Astrocyte (in vitro differentiated cells and primary cell): ENCODE data around the gene OSBPL6. TPM values are rescaled to one million over a fixed set of nuclear protein-coding genes. Genes with fewer than 3 reads are reported as not detected.

Experiments used
- DNase-seq: peaks from one replicate; pipeline ENCODE4 v3.0.0-alpha.2; 2010; ENCODE audit warnings: low read depth
- FAIRE-seq: peaks from 2 replicates; lab custom pipeline; 2011; peaks lifted over from hg19 to GRCh38; lab: Jason Lieb, UNC
- H2AFZ ChIP-seq: 2 replicates; pipeline ENCODE4 v1.6.0; 2012; ENCODE audit warnings: low read depth, low read length, inconsistent platforms
- H3K27ac ChIP-seq: 2 replicates; pipeline ENCODE4 v1.5.1; 2011; ENCODE audit warnings: low read depth, low read length, inconsistent platforms
- H3K27me3 ChIP-seq: 2 replicates; pipeline ENCODE4 v1.6.0; 2011; ENCODE audit warnings: low read length, inconsistent platforms; ENCODE audit not compliant: insufficient read depth
- H3K36me3 ChIP-seq: 2 replicates; pipeline ENCODE4 v1.5.1; 2011; ENCODE audit warnings: low read length, inconsistent platforms; ENCODE audit not compliant: insufficient read depth
- H3K4me1 ChIP-seq: 2 replicates; pipeline ENCODE4 v1.5.1; 2011; ENCODE audit warnings: low read length, inconsistent platforms; ENCODE audit not compliant: insufficient read depth
- H3K4me2 ChIP-seq: 2 replicates; pipeline ENCODE4 v1.6.0; 2012; ENCODE audit warnings: low read length, inconsistent platforms
- H3K4me3 ChIP-seq: 2 replicates; pipeline ENCODE4 v1.5.1; 2011; ENCODE audit warnings: low read depth, mild to moderate bottlenecking, low read length, inconsistent platforms; ENCODE audit not compliant: insufficient read depth
- H3K79me2 ChIP-seq: 2 replicates; pipeline ENCODE4 v1.6.0; 2012; ENCODE audit warnings: mild to moderate bottlenecking, low read length, inconsistent platforms; ENCODE audit not compliant: insufficient read depth
- H3K9ac ChIP-seq: 2 replicates; pipeline ENCODE4 v1.6.0; 2012; ENCODE audit warnings: mild to moderate bottlenecking, low read length, inconsistent platforms
- H3K9me3 ChIP-seq: 2 replicates; pipeline ENCODE4 v1.5.1; 2012; ENCODE audit warnings: low read depth, mild to moderate bottlenecking, low read length, inconsistent platforms; ENCODE audit not compliant: insufficient read depth
- H4K20me1 ChIP-seq: 2 replicates; pipeline ENCODE4 v1.6.0; 2012; ENCODE audit warnings: low read length, inconsistent platforms; ENCODE audit not compliant: insufficient read depth
- H3K27ac Mint-ChIP-seq: one replicate; pipeline ENCODE4 v1.8.0; 2021; ENCODE audit warnings: mild to moderate bottlenecking, mixed read lengths; ENCODE audit not compliant: unreplicated experiment
- H3K27me3 Mint-ChIP-seq: one replicate; pipeline ENCODE4 v1.8.0; 2021; ENCODE audit warnings: low read depth, mixed read lengths; ENCODE audit not compliant: unreplicated experiment
- H3K36me3 Mint-ChIP-seq: one replicate; pipeline ENCODE4 v1.8.0; 2021; ENCODE audit warnings: low read depth, mixed read lengths; ENCODE audit not compliant: unreplicated experiment
- H3K4me1 Mint-ChIP-seq: one replicate; pipeline ENCODE4 v1.8.0; 2021; ENCODE audit warnings: low read depth, mixed read lengths; ENCODE audit not compliant: unreplicated experiment
- H3K4me3 Mint-ChIP-seq: one replicate; pipeline ENCODE4 v1.8.0; 2021; ENCODE audit warnings: mild to moderate bottlenecking, moderate library complexity, mixed read lengths; ENCODE audit not compliant: unreplicated experiment
- H3K9me3 Mint-ChIP-seq: one replicate; pipeline ENCODE4 v1.8.0; 2021; ENCODE audit warnings: mild to moderate bottlenecking, mixed read lengths; ENCODE audit not compliant: unreplicated experiment
- EZH2 ChIP-seq: IDR thresholded peaks from 2 replicates; pipeline ENCODE4 v1.6.1; 2012; ENCODE audit warnings: mild to moderate bottlenecking, low read length, inconsistent platforms; ENCODE audit not compliant: insufficient read depth
- total RNA-seq: library from RNA; stranded (reverse); gene quantifications from 2 replicates; pipeline ENCODE4 v1.2.1, GENCODE V29; 2021
- TF ChIP-seq, protein P1 (sequence below): IDR thresholded peaks from 2 replicates; pipeline ENCODE4 v1.5.1; 2011; ENCODE audit warnings: low read depth, mild to moderate bottlenecking, inconsistent platforms, low read length, moderate library complexity; ENCODE audit not compliant: insufficient read depth

Gene OSBPL6
- total RNA-seq, 1 donor from 2014 or later: 13.4 TPM

DNA sequence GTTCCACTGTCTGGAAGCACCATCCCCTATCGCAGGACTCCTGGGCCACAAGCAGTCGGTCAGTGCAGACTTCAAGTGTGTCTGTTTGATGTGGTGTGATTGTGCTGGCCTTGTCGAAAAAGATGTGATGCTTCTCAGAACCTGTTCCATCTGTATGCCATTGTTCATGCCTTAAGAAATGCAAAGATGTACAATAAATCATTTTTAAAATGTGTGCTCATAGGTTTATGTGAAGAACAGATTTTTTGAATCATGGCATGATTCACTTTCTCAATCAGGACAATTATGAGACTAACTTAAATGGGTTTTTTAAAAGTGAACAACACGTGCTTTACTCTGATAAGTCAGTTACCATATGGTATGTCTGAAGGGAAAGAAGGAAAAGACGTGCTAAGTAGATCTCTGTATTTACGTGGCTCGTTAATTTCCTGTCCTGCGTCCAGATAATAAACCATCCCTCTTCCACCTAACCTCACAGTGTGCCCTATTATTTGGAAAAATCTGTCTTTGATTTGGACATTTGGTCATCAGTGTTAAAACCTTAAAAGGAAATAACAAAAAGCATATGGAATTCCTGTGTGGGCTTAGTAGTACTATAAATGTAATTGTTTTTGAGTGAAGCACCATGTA, 201.7 kb downstream of the OSBPL6 start:
- Histone ChIP-seq H3K4me1 (no peaks in the 10 kb centered on the region), H3K4me3 (no peak overlapping the region), H3K9me3 (no peaks in the 10 kb centered on the region), H2AFZ (no peak overlapping the region), H3K27me3 (no peaks in the 10 kb centered on the region), H3K9ac (no peak overlapping the region), H3K79me2 (no peaks in the 10 kb centered on the region), H4K20me1 (no peaks in the 10 kb centered on the region), H3K36me3 (no peaks in the 10 kb centered on the region), H3K27ac (no peak overlapping the region), H3K4me2 (no peak overlapping the region)
- Mint-ChIP-seq H3K36me3 (peaks cover 2% of the 10 kb centered on the region), H3K27me3 (no peaks in the 10 kb centered on the region), H3K4me1 (no peaks in the 10 kb centered on the region), H3K27ac (no peak overlapping the region), H3K4me3 (no peak overlapping the region), H3K9me3 (no peaks in the 10 kb centered on the region)
- DNase-seq (no peak), FAIRE-seq (no peak)
- TF ChIP-seq, protein P1, sequence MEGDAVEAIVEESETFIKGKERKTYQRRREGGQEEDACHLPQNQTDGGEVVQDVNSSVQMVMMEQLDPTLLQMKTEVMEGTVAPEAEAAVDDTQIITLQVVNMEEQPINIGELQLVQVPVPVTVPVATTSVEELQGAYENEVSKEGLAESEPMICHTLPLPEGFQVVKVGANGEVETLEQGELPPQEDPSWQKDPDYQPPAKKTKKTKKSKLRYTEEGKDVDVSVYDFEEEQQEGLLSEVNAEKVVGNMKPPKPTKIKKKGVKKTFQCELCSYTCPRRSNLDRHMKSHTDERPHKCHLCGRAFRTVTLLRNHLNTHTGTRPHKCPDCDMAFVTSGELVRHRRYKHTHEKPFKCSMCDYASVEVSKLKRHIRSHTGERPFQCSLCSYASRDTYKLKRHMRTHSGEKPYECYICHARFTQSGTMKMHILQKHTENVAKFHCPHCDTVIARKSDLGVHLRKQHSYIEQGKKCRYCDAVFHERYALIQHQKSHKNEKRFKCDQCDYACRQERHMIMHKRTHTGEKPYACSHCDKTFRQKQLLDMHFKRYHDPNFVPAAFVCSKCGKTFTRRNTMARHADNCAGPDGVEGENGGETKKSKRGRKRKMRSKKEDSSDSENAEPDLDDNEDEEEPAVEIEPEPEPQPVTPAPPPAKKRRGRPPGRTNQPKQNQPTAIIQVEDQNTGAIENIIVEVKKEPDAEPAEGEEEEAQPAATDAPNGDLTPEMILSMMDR: no peak
- TF ChIP-seq EZH2: no peak

DNA sequence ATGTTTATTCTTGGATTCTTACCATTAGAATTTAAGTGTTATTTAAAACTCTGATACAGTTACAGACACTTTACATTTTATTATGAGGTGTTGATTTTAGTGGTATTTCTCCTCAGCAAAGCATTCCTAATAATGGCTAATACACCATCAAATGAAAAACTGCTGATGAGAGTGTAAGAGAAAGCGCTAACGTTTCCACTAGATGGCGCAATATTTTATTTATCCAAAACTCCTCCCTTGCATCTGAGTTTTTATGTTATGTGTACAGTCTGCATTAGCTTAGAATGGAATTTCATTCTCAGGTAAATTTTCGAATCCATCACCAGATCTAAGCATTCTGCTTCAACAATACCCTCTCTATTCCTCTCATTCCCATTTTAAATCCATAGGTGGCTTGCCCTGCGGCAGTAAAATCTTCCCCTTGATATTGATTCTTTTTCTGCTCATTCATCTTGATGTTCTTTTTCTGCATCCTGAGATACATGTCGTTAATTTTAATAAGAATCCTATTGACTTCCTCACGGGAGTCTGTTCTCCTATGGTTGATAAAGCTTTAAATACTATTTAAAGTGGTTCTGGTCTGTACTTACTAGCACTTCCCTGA, 202.8 kb downstream of the OSBPL6 start:
- no peaks in the 10 kb centered on the region for H3K36me3 ChIP-seq
- H3K9me3 ChIP-seq: no peaks in the 10 kb centered on the region
- H3K9me3 Mint-ChIP-seq: no peaks in the 10 kb centered on the region
- H3K27me3 Mint-ChIP-seq: no peaks in the 10 kb centered on the region
- no peak overlapping the region for H3K4me3 Mint-ChIP-seq
- H3K27me3 ChIP-seq: no peaks in the 10 kb centered on the region
- peaks cover 2% of the 10 kb centered on the region for H3K36me3 Mint-ChIP-seq
- H3K27ac ChIP-seq: no peak overlapping the region
- H4K20me1 ChIP-seq: no peaks in the 10 kb centered on the region
- TF ChIP-seq, protein P1: peak; percentile 88
- no peak for TF ChIP-seq EZH2
- H3K9ac ChIP-seq: no peak overlapping the region
- no peak overlapping the region for H3K4me3 ChIP-seq
- no peak overlapping the region for H2AFZ ChIP-seq
- no peaks in the 10 kb centered on the region for H3K79me2 ChIP-seq
- DNase-seq (peak; percentile 14), FAIRE-seq (peak; percentile 63)
- no peak overlapping the region for H3K4me2 ChIP-seq
- no peaks in the 10 kb centered on the region for H3K4me1 ChIP-seq
- no peak overlapping the region for H3K27ac Mint-ChIP-seq
- H3K4me1 Mint-ChIP-seq: no peaks in the 10 kb centered on the region

DNA sequence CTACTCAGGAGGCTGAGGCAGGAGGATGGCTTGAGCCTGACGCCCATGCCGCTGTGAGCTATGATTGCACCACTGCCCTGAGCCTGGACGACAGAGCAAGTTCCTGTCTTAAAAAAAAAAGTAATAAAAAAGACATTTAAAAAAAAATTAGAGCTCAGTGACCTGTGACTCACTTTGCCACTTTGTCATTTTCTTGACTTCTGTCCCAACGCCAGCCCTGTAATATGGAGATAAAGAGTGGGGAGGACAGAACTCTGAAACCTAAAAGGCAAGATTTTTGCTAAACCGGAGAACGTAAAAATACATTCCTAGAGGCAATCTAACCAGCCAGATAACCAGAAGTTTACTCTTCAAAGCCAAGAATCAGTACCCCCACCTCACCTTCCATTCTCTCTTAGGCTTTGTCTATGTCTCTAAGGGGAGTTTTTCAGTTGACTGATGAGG, 207.7 kb downstream of the OSBPL6 start:
- FAIRE-seq (no peak), DNase-seq (no peak)
- H3K4me3 Mint-ChIP-seq: no peak overlapping the region
- Histone ChIP-seq H3K9me3 (no peaks in the 10 kb centered on the region), H3K27me3 (no peaks in the 10 kb centered on the region), H3K4me3 (no peak overlapping the region), H2AFZ (no peak overlapping the region), H3K4me1 (peaks cover 6% of the 10 kb centered on the region), H3K27ac (no peak overlapping the region), H4K20me1 (no peaks in the 10 kb centered on the region), H3K36me3 (no peaks in the 10 kb centered on the region), H3K9ac (no peak overlapping the region), H3K79me2 (no peaks in the 10 kb centered on the region), H3K4me2 (no peak overlapping the region)
- no peak for TF ChIP-seq EZH2
- TF ChIP-seq, protein P1: no peak
- H3K4me1 Mint-ChIP-seq: peaks cover 14% of the 10 kb centered on the region
- no peaks in the 10 kb centered on the region for H3K36me3 Mint-ChIP-seq
- no peak overlapping the region for H3K27ac Mint-ChIP-seq
- no peaks in the 10 kb centered on the region for H3K9me3 Mint-ChIP-seq
- H3K27me3 Mint-ChIP-seq: no peaks in the 10 kb centered on the region
